Stomach (tissue), 9 donors: ENCODE data around the gene DNAJC12. TPM values are rescaled to one million over a fixed set of nuclear protein-coding genes. Genes with fewer than 3 reads are reported as not detected.

Experiments
- DNase-seq, 2 donors: peaks; one replicate each; pipeline versions ENCODE4 v3.0.0 to v3.0.0-alpha.2; 2013 to 2019
- H3K27ac ChIP-seq, 5 donors: fragments of 200-600 bp in 4 of 5; sonication (generic) in 4 of 5; one replicate each; pipeline ENCODE4 v1.5.1; 2013 to 2019; ENCODE audit warnings: mild to moderate bottlenecking in 1 of 5, moderate library complexity in 1 of 5
- H3K27me3 ChIP-seq, 3 donors: fragments of 200-600 bp; sonication (generic); one replicate each; pipeline ENCODE4 v1.5.1; 2017 to 2019; ENCODE audit warnings: mixed run types in 1 of 3
- H3K36me3 ChIP-seq, 4 donors: fragments of 200-600 bp; sonication (generic); 1 replicate in 3 of 4; 2 replicates in 1 of 4; pipeline ENCODE4 v1.5.1; 2016 to 2019
- H3K4me1 ChIP-seq, 4 donors: fragments of 200-600 bp; sonication (generic); one replicate each; pipeline ENCODE4 v1.5.1; 2016 to 2019
- H3K4me3 ChIP-seq, 4 donors: fragments of 200-600 bp; sonication (generic) in 3 of 4; one replicate each; pipeline ENCODE4 v1.5.1; 2016 to 2019; ENCODE audit warnings: mild to moderate bottlenecking in 1 of 4
- H3K9me3 ChIP-seq, 4 donors: fragments of 200-600 bp; sonication (generic); one replicate each; pipeline ENCODE4 v1.5.1; 2016 to 2019
- EP300 ChIP-seq: sonication (generic); formaldehyde crosslinking; IDR thresholded peaks from one replicate; pipeline ENCODE4 v1.6.1; 2017; ENCODE audit warnings: antibody characterized with exemption
- POLR2A ChIP-seq, 4 donors: fragments of 450-650 bp; IDR thresholded peaks; one replicate each; pipeline ENCODE4 v1.6.1; 2016; ENCODE audit warnings: antibody characterized with exemption in 4 of 4, control low read depth in 2 of 4, mild to moderate bottlenecking in 1 of 4, moderate library complexity in 1 of 4
- POLR2AphosphoS5 ChIP-seq, 3 donors: sonication (generic); formaldehyde crosslinking; IDR thresholded peaks; one replicate each; pipeline ENCODE4 v1.6.1; 2016; ENCODE audit warnings: antibody characterized with exemption in 3 of 3
- WGBS, 5 donors: extraction: QIAGEN DNeasy Blood & Tissue Kit in 3 of 5; methylation state at CpG; one replicate each; pipeline versions ENCODE4 v1.1.5 to v1.1.7; 2013 to 2018; 5-methylcytosine and 5-hydroxymethylcytosine counted together
- intact Hi-C: fragments of 100-400 bp; cut with DNase I; formaldehyde crosslinking; loops from one replicate; pipeline ENCODE4 v1.15.1; 2023; ENCODE audit warnings: low total_unique reads
- polyA plus RNA-seq, 3 donors: library from polyadenylated mRNA; stranded (reverse); fragments of 200-250 nt; gene quantifications; one replicate each; pipeline ENCODE4 v1.2.3, GENCODE V29; 2013
- small RNA-seq, 4 donors: library from RNA; depleted of rRNA; stranded (forward); fragments of <200 nt; gene quantifications; one replicate each; pipeline ENCODE3, GENCODE V24; 2016
- total RNA-seq, 5 donors: library from RNA; depleted of rRNA; stranded (reverse); fragments of >200 nt; gene quantifications; one replicate each; pipeline versions ENCODE4 v1.1.0 to v1.2.3, GENCODE V29; 2014 to 2016
- TF ChIP-seq, protein P1 (sequence below), 7 experiments: fragments of 450-650 bp in 4 of 7; fragments of 200-600 bp in 3 of 7; sonication (generic) in 3 of 7; IDR thresholded peaks; one replicate each; pipeline ENCODE4 v1.5.1; 2016 to 2019; ENCODE audit warnings: antibody characterized with exemption in 7 of 7, control low read depth in 2 of 7, mild to moderate bottlenecking in 1 of 7
- donor health status: healthy with polysubstance abuse.
- donor health status: Bipolar disorder and iron deficiency.
- donor health status: healthy.

DNAJC12 gene
- total and polyA plus RNA-seq, 8 donors: 0.43 to 12.5 (median 4.3) TPM; not detected in 2

DNA sequence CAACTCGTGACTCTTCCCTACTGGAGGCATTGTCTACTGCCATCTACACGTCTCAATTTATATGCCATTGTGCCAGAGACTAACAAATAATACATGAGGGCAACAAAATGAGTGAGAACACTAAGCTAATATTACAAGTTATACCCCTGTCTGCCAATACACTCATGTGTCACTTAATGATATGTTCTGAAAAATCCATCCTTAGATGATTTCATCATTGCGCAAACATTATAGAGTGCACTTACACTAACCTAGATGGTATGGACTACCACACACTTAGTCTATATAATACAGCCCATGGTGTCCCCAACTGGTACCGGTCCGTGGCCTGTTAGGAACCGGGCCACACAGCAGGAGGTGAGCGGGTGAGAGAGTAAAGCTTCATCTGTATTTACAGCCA lies 77.7 kb downstream of the DNAJC12 start:
- H3K4me3 ChIP-seq: no peak overlapping the region
- intact Hi-C loops: no loop called here
- H3K27ac ChIP-seq: no peak overlapping the region
- H3K27me3 ChIP-seq: no peaks in the 10 kb centered on the region
- WGBS, 5 donors: 88 to 94% (median 91%) methylated on average over 7 of the region's 7 CpGs
- no peaks in the 10 kb centered on the region for H3K36me3 ChIP-seq
- peaks cover 0 to 15% (median 9%) of the 10 kb centered on the region in 4 donors for H3K4me1 ChIP-seq
- DNase-seq: no peak
- TF ChIP-seq POLR2A (IDR thresholded peaks at IDR 0.05) (no peak), EP300 (no peak), POLR2AphosphoS5 (IDR thresholded peaks at IDR 0.05) (no peak)
- TF ChIP-seq, protein P1, sequence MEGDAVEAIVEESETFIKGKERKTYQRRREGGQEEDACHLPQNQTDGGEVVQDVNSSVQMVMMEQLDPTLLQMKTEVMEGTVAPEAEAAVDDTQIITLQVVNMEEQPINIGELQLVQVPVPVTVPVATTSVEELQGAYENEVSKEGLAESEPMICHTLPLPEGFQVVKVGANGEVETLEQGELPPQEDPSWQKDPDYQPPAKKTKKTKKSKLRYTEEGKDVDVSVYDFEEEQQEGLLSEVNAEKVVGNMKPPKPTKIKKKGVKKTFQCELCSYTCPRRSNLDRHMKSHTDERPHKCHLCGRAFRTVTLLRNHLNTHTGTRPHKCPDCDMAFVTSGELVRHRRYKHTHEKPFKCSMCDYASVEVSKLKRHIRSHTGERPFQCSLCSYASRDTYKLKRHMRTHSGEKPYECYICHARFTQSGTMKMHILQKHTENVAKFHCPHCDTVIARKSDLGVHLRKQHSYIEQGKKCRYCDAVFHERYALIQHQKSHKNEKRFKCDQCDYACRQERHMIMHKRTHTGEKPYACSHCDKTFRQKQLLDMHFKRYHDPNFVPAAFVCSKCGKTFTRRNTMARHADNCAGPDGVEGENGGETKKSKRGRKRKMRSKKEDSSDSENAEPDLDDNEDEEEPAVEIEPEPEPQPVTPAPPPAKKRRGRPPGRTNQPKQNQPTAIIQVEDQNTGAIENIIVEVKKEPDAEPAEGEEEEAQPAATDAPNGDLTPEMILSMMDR (IDR thresholded peaks at IDR 0.05): no peak
- H3K9me3 ChIP-seq: no peaks in the 10 kb centered on the region

Small RNA genes within 50 kb of the gene (small RNA-seq; reads per million reads assigned to genes)
- gene RN7SL394P: 0 reads per million in 4 donors
- 0 reads per million in 4 donors for gene RNU6-1250P
- 0 reads per million in 4 donors for gene RNU6-523P

Other genes with a start within 250 kb of the DNAJC12 start
- 10 to 100 TPM in 3 of 5 donors, 1 to 10 TPM in 1, under 1 TPM in 1; 0.14 to 46.1 (median 15.9) TPM for gene CTNNA3, start 142.0 kb downstream of the DNAJC12 start, total RNA-seq
- under 1 TPM in 1 of 3 donors, not detected in 2; 0.23 TPM for gene CTNNA3, start 142.0 kb downstream of the DNAJC12 start, polyA plus RNA-seq
- gene SIRT1, start 46.5 kb upstream of the DNAJC12 start, total RNA-seq: 10 to 100 TPM; 16.7 to 41.4 (median 29.5) TPM
- 10 to 100 TPM in 1 of 3 donors, 1 to 10 TPM in 2; 7.7 to 12.4 (median 8.3) TPM for gene SIRT1, start 46.5 kb upstream of the DNAJC12 start, polyA plus RNA-seq
- 100 to 1,000 TPM in 1 of 5 donors, 10 to 100 TPM in 3, 1 to 10 TPM in 1; 5.8 to 116 (median 30.3) TPM for gene HERC4, start 237.1 kb upstream of the DNAJC12 start, total RNA-seq
- 10 to 100 TPM in 2 of 3 donors, 1 to 10 TPM in 1; 7.8 to 11.4 (median 10.2) TPM for gene HERC4, start 237.1 kb upstream of the DNAJC12 start, polyA plus RNA-seq